HepG2 (cell line): Measurements from ENCODE around the gene PAK6.

Source experiments
- ATF1 ChIP-seq: IDR thresholded peaks from 2 replicates; pipeline ENCODE4 v1.6.1; 2016; ENCODE audit warnings: mild to moderate bottlenecking, control low read depth
- CHD2 ChIP-seq: IDR thresholded peaks from 2 replicates; pipeline ENCODE4 v1.6.1; 2011; ENCODE audit warnings: low read depth, low read length, improper control_type of control experiment
- KLF6 ChIP-seq: IDR thresholded peaks from 2 replicates; pipeline ENCODE4 v1.8.0; 2016; ENCODE audit warnings: missing biosample characterization, missing genetic modification reagents
- TAF1 ChIP-seq: sonication (generic); formaldehyde crosslinking; IDR thresholded peaks from 2 replicates; pipeline ENCODE4 v1.4.0; 2020; ENCODE audit warnings: missing genetic modification reagents
- TF ChIP-seq, protein P1 (sequence below): sonication (generic); formaldehyde crosslinking; IDR thresholded peaks from 2 replicates; pipeline ENCODE4 v1.5.0; 2020; ENCODE audit warnings: mild to moderate bottlenecking, missing genetic modification reagents, moderate library complexity
- TF ChIP-seq, protein P2 (sequence below): sonication (generic); formaldehyde crosslinking; IDR thresholded peaks from 2 replicates; pipeline ENCODE4 v1.5.1; 2020; ENCODE audit warnings: mild to moderate bottlenecking, missing genetic modification reagents, borderline replicate concordance

DNA sequence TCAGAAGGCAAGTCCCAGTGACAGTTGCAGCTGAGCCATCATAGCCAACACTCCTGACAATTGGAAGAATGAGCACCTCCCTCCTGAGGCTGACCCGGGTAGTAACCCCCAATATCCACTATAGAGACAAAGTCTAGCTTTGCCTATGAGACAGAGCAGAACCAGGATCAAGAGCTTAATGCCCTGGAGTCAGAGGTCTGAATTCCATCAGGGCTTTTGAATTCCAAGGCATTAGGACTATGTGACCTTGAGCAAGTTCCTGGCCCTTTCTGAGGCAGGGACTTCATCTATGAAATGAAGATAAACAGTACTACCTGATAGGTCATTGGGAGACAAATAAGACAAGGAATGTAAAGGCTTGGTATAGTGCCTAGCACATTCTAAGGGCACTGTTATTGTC, 81.5 kb downstream of the PAK6 start:
- TF ChIP-seq ATF1 (CRISPR knock-in tag) (no peak), TAF1 (no peak), CHD2 (no peak), KLF6 (CRISPR knock-in tag) (no peak)
- TF ChIP-seq, protein P1, sequence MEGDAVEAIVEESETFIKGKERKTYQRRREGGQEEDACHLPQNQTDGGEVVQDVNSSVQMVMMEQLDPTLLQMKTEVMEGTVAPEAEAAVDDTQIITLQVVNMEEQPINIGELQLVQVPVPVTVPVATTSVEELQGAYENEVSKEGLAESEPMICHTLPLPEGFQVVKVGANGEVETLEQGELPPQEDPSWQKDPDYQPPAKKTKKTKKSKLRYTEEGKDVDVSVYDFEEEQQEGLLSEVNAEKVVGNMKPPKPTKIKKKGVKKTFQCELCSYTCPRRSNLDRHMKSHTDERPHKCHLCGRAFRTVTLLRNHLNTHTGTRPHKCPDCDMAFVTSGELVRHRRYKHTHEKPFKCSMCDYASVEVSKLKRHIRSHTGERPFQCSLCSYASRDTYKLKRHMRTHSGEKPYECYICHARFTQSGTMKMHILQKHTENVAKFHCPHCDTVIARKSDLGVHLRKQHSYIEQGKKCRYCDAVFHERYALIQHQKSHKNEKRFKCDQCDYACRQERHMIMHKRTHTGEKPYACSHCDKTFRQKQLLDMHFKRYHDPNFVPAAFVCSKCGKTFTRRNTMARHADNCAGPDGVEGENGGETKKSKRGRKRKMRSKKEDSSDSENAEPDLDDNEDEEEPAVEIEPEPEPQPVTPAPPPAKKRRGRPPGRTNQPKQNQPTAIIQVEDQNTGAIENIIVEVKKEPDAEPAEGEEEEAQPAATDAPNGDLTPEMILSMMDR (CRISPR knock-in tag): no peak
- TF ChIP-seq, protein P2, sequence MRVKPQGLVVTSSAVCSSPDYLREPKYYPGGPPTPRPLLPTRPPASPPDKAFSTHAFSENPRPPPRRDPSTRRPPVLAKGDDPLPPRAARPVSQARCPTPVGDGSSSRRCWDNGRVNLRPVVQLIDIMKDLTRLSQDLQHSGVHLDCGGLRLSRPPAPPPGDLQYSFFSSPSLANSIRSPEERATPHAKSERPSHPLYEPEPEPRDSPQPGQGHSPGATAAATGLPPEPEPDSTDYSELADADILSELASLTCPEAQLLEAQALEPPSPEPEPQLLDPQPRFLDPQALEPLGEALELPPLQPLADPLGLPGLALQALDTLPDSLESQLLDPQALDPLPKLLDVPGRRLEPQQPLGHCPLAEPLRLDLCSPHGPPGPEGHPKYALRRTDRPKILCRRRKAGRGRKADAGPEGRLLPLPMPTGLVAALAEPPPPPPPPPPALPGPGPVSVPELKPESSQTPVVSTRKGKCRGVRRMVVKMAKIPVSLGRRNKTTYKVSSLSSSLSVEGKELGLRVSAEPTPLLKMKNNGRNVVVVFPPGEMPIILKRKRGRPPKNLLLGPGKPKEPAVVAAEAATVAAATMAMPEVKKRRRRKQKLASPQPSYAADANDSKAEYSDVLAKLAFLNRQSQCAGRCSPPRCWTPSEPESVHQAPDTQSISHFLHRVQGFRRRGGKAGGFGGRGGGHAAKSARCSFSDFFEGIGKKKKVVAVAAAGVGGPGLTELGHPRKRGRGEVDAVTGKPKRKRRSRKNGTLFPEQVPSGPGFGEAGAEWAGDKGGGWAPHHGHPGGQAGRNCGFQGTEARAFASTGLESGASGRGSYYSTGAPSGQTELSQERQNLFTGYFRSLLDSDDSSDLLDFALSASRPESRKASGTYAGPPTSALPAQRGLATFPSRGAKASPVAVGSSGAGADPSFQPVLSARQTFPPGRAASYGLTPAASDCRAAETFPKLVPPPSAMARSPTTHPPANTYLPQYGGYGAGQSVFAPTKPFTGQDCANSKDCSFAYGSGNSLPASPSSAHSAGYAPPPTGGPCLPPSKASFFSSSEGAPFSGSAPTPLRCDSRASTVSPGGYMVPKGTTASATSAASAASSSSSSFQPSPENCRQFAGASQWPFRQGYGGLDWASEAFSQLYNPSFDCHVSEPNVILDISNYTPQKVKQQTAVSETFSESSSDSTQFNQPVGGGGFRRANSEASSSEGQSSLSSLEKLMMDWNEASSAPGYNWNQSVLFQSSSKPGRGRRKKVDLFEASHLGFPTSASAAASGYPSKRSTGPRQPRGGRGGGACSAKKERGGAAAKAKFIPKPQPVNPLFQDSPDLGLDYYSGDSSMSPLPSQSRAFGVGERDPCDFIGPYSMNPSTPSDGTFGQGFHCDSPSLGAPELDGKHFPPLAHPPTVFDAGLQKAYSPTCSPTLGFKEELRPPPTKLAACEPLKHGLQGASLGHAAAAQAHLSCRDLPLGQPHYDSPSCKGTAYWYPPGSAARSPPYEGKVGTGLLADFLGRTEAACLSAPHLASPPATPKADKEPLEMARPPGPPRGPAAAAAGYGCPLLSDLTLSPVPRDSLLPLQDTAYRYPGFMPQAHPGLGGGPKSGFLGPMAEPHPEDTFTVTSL (CRISPR knock-in tag): no peak
